NCI-H345 treated with DMSO at 0.1 percent for 48 hours (cell line): ENCODE data around the gene CKS2.

ENCODE experiments used
- DNase-seq: peaks from one replicate; lab custom pipeline; 2025; ENCODE audit not compliant: unreplicated experiment; lab: John Stamatoyannopoulos, UW

The CKS2 gene

GRCh38 chr9:89363921-89364665 is 53.1 kb downstream of the CKS2 start:
- no peak for DNase-seq

- DNase-seq: no peak
Measured at GRCh38 chr9:89364666-89365531, 53.9 kb downstream of the CKS2 start.

DNA sequence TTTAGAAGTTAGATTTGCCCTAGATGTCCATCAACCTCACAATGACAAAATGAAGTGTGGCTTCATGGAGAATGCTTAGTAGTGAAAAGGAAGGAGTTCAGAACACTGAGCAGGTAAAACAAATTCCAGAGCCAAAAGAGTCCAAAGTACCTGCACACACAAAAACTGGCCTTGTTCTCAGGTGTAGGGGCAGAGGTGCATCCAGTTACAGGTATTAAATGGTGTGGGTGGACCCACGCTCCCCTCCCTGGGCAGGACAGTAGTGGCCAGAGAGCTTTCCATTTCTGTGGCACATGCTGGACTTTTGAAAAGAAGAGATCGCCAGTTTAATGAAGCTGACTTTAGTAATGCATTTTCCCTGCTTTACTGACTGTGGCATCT is 54.5 kb downstream of the CKS2 start:
- DNase-seq: no peak
